Mesodermal cell (in vitro differentiated cells): Measurements from ENCODE around the gene PLEKHD1.
A peak's percentile ranks its signal among the peaks of the same experiment; 100 is the strongest.

Source experiments
- H3K27ac ChIP-seq: 2 replicates; pipeline ENCODE4 v1.7.0; 2013; ENCODE audit warnings: mild to moderate bottlenecking, low read depth, low read length, moderate library complexity; ENCODE audit not compliant: severe bottlenecking
- H3K36me3 ChIP-seq: 2 replicates; pipeline ENCODE4 v1.7.1; 2013; ENCODE audit warnings: mild to moderate bottlenecking, low read length, moderate library complexity; ENCODE audit not compliant: control insufficient read depth, insufficient read depth
- H3K4me1 ChIP-seq: one replicate; pipeline ENCODE4 v1.7.1; 2013; ENCODE audit warnings: mild to moderate bottlenecking, low read length; ENCODE audit not compliant: insufficient read depth, control insufficient read depth, poor library complexity, severe bottlenecking
- H3K4me3 ChIP-seq: 2 replicates; pipeline ENCODE4 v1.7.0; 2013; ENCODE audit warnings: low read length, control low read depth, mild to moderate bottlenecking; ENCODE audit not compliant: insufficient read depth, poor library complexity, severe bottlenecking; ENCODE audit errors: extremely low read depth
- H3K9me3 ChIP-seq: 2 replicates; pipeline ENCODE4 v1.7.1; 2013; ENCODE audit warnings: mild to moderate bottlenecking, low read length, moderate library complexity; ENCODE audit not compliant: control insufficient read depth
- WGBS, 2 experiments: methylation state at CpG; one replicate each; pipeline ENCODE4 v1.1.5; 2013; ENCODE audit warnings: missing lambda C conversion rate in 2 of 2; ENCODE audit not compliant: insufficient coverage in 2 of 2; 5-methylcytosine and 5-hydroxymethylcytosine counted together

Gene PLEKHD1

DNA sequence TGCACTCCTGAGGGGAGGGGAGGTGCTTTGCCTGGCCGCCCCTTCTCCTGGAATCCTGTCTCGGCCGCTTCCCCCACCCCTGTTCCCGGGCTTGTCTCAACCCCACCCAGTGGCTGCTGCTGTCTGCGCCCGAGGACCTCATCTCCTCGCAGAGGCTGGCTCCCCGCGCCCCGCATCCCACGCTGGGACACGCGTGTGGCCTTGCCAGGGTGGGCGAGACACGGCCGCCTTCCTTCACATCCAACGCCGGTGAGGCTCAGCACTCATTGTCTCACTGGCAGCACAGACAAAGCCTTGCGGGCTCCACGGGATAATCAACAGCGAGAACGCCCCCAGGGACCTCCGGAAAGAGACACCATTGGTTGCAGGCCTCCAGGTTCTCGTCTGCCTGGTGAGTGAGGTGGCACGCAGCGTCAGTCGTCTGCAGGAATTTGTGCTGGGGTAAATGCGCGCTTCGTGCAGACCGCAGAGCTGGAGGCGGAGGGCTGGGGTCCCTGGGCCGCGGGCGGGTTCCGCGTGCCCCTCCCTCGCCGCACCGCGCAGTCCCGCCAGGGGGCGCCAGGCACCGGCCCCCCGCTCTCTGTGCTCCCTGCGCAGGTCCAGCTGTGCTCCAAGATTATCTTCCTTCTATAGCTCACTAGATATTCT is 63.3 kb downstream of the PLEKHD1 start:
- Histone ChIP-seq H3K4me1 (peaks cover 4% of the 10 kb centered on the region), H3K36me3 (no peaks in the 10 kb centered on the region), H3K4me3 (peak overlapping the region; percentile 27), H3K9me3 (no peaks in the 10 kb centered on the region), H3K27ac (no peak overlapping the region)
- 3 to 5% methylated on average over 38 to 40 of the region's 46 CpGs for WGBS, 2 experiments

DNA sequence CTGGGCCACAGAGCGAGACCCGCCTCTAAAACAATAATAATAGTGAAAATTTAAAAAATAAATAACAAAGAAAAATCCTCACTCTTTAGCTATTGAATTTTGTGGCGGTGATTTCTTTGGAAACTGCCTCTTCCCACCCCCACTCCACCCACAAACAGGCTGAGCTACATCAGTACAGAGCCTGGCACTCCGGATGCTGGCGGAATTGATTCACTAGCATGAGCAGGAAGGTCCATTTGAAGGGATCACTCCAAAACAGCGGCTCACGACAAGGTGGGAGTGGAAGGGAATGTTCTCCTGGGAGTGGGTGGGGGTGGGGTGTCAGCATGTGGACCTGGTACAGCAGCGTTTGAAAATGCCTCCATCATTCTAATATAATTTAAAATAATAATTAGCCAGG is 64.0 kb downstream of the PLEKHD1 start:
- WGBS, 2 experiments: 93 to 100% methylated on average over 1 to 4 of the region's 8 CpGs
- Histone ChIP-seq H3K9me3 (no peaks in the 10 kb centered on the region), H3K27ac (no peak overlapping the region), H3K36me3 (no peaks in the 10 kb centered on the region), H3K4me3 (no peak overlapping the region), H3K4me1 (peaks cover 4% of the 10 kb centered on the region)

- Histone ChIP-seq H3K27ac (no peak overlapping the region), H3K4me1 (no peaks in the 10 kb centered on the region), H3K9me3 (no peaks in the 10 kb centered on the region), H3K36me3 (no peaks in the 10 kb centered on the region), H3K4me3 (no peak overlapping the region)
- WGBS, 2 experiments: 40 to 63% methylated on average over 1 of the region's 2 CpGs
These were observed 67.0 kb downstream of the PLEKHD1 start for GRCh38 chr14:69551511-69551910.

DNA sequence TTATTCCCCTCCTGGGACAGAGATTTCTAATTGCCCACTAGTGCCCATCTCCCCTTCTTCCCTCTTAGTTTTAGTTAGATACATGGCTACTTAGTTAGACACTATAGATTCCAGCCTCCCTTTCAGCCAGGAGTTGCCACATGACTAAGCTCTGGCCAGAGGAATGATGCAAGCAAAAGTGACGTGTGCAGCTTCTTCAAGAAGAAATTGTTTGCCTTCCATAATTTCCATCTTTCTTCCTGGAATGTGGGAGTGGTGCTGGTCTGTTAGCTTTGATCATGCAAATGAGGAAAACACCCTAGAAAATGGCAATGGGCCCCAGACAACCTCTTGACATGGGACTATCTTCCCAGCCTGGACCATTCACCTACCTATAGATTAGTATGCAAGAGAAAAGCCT is 68.7 kb downstream of the PLEKHD1 start:
- Histone ChIP-seq H3K4me3 (no peak overlapping the region), H3K9me3 (no peaks in the 10 kb centered on the region), H3K27ac (no peak overlapping the region), H3K4me1 (no peaks in the 10 kb centered on the region), H3K36me3 (no peaks in the 10 kb centered on the region)
- WGBS, 2 experiments: no CpG with 5 or more reads among the region's 1 CpG

DNA sequence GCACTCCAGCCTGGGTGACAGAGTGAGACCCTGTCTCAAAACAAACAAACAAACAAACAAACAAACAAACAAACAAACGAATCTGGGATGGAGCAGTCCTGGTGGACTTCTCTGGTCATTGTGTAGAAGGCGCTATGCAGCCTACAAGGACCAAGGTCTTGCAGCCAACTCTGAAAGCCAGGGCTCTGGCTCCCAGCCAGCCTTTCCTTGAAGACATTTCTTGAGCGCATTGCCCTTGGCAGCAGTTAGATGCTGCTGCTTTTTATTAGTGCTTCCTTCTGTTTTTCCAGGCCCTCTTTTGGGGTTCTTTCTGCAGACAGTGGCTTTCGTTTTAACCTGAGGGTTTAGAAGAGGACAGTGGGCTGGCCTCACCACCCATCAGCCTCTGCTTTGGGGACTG is 70.0 kb downstream of the PLEKHD1 start:
- Histone ChIP-seq H3K36me3 (no peaks in the 10 kb centered on the region), H3K9me3 (no peaks in the 10 kb centered on the region), H3K4me3 (no peak overlapping the region), H3K4me1 (no peaks in the 10 kb centered on the region), H3K27ac (no peak overlapping the region)
- 83 to 85% methylated on average over 3 to 4 of the region's 4 CpGs for WGBS, 2 experiments

GRCh38 chr14:69558774-69559173 is 74.2 kb downstream of the PLEKHD1 start:
- no peak overlapping the region for H3K4me3 ChIP-seq
- 89 to 90% methylated on average over 3 to 4 of the region's 4 CpGs for WGBS, 2 experiments
- no peak overlapping the region for H3K27ac ChIP-seq
- no peaks in the 10 kb centered on the region for H3K4me1 ChIP-seq
- no peaks in the 10 kb centered on the region for H3K36me3 ChIP-seq
- no peaks in the 10 kb centered on the region for H3K9me3 ChIP-seq

DNA sequence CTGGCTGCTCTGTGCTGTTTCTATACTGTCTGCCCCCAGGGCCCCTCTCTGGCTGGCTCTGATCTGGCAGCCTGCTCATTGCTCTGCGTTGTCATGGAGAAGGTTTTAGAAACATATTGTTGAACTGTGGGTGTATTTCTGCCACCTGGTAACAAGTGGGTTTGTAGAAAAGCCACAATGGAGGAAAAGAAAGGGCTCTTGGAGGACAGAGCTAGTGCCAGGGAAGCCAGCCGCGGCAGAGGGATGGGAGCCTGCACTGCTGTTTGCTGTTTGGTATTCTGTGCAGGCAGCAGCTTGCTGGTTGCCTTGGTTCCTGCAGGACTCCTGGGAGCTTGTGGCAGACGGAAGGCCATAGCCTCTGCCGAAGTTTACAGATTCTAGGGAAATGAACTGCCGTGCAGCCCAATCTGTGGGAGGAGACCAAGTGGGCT is 75.1 kb downstream of the PLEKHD1 start:
- Histone ChIP-seq H3K9me3 (no peaks in the 10 kb centered on the region), H3K4me1 (no peaks in the 10 kb centered on the region), H3K36me3 (no peaks in the 10 kb centered on the region), H3K27ac (peak overlapping the region; percentile 69), H3K4me3 (no peak overlapping the region)
- WGBS, 2 experiments: 63 to 71% methylated on average over 4 to 6 of the region's 6 CpGs

DNA sequence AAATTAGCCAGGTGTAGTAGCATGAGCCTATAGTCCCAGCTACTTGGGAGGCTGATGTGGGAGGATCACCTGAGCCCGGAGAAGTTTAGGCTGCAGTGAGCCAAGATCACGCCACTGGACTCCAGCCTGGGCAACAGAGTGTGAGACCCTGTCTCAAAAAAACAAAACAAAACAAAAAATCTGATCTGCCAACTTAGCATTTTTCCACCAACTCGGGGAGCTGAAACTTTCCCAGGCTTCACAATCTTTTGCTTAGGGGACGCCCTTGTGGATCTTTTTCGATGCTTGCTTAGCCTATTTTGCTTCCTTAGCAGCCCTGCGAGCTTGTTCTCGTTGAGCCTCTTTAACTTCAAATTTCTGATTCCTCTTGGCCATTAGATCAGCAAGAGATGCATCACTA is 76.3 kb downstream of the PLEKHD1 start:
- H3K4me3 ChIP-seq: no peak overlapping the region
- WGBS, 2 experiments: 84 to 86% methylated on average over 5 to 7 of the region's 7 CpGs
- no peak overlapping the region for H3K27ac ChIP-seq
- no peaks in the 10 kb centered on the region for H3K4me1 ChIP-seq
- no peaks in the 10 kb centered on the region for H3K36me3 ChIP-seq
- H3K9me3 ChIP-seq: no peaks in the 10 kb centered on the region

- H3K9me3 ChIP-seq: no peaks in the 10 kb centered on the region
- no peak overlapping the region for H3K4me3 ChIP-seq
- no peak overlapping the region for H3K27ac ChIP-seq
- H3K4me1 ChIP-seq: no peaks in the 10 kb centered on the region
- no peaks in the 10 kb centered on the region for H3K36me3 ChIP-seq
These were observed 77.4 kb downstream of the PLEKHD1 start for GRCh38 chr14:69561893-69562292.

DNA sequence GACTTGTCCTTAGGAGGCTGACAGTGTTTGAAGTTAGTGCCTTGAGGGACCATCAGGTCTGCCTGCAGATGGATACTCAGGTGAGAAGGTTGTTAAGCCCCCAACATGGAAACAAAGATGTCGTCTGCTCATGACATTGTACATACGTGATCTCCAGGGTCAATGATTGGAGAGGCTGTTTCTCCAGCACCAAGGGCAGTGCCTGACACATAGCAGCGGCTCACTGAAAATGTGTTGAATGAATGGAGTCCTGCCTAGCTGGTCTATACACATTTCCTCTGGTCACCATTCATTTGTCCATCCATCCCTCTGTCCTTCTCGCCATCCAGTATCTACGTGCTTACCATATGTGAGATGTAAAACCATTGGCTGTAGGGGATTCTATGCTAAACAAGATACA is 83.0 kb downstream of the PLEKHD1 start:
- 78 to 96% methylated on average over 2 of the region's 5 CpGs for WGBS, 2 experiments
- Histone ChIP-seq H3K4me1 (no peaks in the 10 kb centered on the region), H3K4me3 (no peak overlapping the region), H3K27ac (no peak overlapping the region), H3K9me3 (no peaks in the 10 kb centered on the region), H3K36me3 (no peaks in the 10 kb centered on the region)

GRCh38 chr14:69569859-69570258 is 85.3 kb downstream of the PLEKHD1 start:
- H3K36me3 ChIP-seq: no peaks in the 10 kb centered on the region
- no peaks in the 10 kb centered on the region for H3K9me3 ChIP-seq
- no peak overlapping the region for H3K4me3 ChIP-seq
- no peak overlapping the region for H3K27ac ChIP-seq
- H3K4me1 ChIP-seq: no peaks in the 10 kb centered on the region
- WGBS, 2 experiments: 73 to 80% methylated on average over 1 to 2 of the region's 2 CpGs
